Panc1 (cell line): ENCODE measurements around the gene TSKS. TPM values are rescaled to one million over a fixed set of nuclear protein-coding genes. Genes with fewer than 3 reads are reported as not detected.

ENCODE experiments used
- ATAC-seq: fragments of 200-7000 bp; cut with Tn5 transposase; 2 replicates; pipeline ENCODE4 v1.9.1; 2020; ENCODE audit warnings: mild to moderate bottlenecking, moderate library complexity
- BruUV-seq: library from RNA; stranded (reverse); fragments of 400-500 nt; replicated peaks from 2 replicates; lab custom pipeline; 2021; lab: Mats Ljungman, UMichigan
- CTCF ChIA-PET: fragments of 300-600 bp; sonication (Branson Sonifier 250); formaldehyde crosslinking; loops from one replicate; lab custom pipeline; 2022; ENCODE audit warnings: antibody characterized with exemption; lab: Charles Lee
- POLR2A ChIA-PET: fragments of 300-600 bp; sonication (Branson Sonifier 250); formaldehyde crosslinking; loops from one replicate; lab custom pipeline; 2022; ENCODE audit warnings: antibody characterized with exemption; lab: Charles Lee
- DNase-seq: peaks from one replicate; pipeline ENCODE4 v3.0.0-alpha.2; 2010; ENCODE audit warnings: low read depth, low spot score
- H3K27ac ChIP-seq: 2 replicates; pipeline ENCODE4 v1.5.1; 2011; ENCODE audit warnings: mild to moderate bottlenecking, low read length, inconsistent platforms
- H3K27me3 ChIP-seq: fragments of 200-500 bp; sonication (Bioruptor generic); 2 replicates; pipeline ENCODE4 v1.6.0; 2014; ENCODE audit warnings: low read length, inconsistent platforms; ENCODE audit not compliant: control insufficient read depth, insufficient read depth
- H3K36me3 ChIP-seq: fragments of 200-500 bp; sonication (Bioruptor generic); 2 replicates; pipeline ENCODE4 v1.5.1; 2014; ENCODE audit warnings: inconsistent platforms, mild to moderate bottlenecking, low read length, moderate library complexity; ENCODE audit not compliant: control insufficient read depth, insufficient read depth
- H3K4me1 ChIP-seq: 2 replicates; pipeline ENCODE4 v1.5.1; 2011; ENCODE audit warnings: inconsistent platforms, mild to moderate bottlenecking, low read length, moderate library complexity; ENCODE audit not compliant: control insufficient read depth, insufficient read depth
- H3K4me3 ChIP-seq, 2 experiments: 2 replicates each; pipeline ENCODE4 v1.5.1; 2011 to 2012; ENCODE audit warnings: low read depth in 2 of 2, low read length in 2 of 2, mild to moderate bottlenecking in 2 of 2, inconsistent platforms in 1 of 2, moderate library complexity in 1 of 2
- H3K9me3 ChIP-seq: fragments of 200-500 bp; sonication (Bioruptor generic); 2 replicates; pipeline ENCODE4 v1.5.1; 2014; ENCODE audit warnings: low read depth, mild to moderate bottlenecking, inconsistent platforms, low read length, moderate library complexity; ENCODE audit not compliant: control insufficient read depth, insufficient read depth
- CTCF ChIP-seq: fragments of 450-650 bp; IDR thresholded peaks from 2 replicates; pipeline ENCODE4 v1.5.1; 2017; ENCODE audit warnings: mild to moderate bottlenecking
- POLR2AphosphoS5 ChIP-seq: IDR thresholded peaks from 2 replicates; pipeline ENCODE4 v1.6.1; 2012; ENCODE audit warnings: mild to moderate bottlenecking, low read depth, low read length, moderate library complexity
- REST ChIP-seq, 2 experiments: IDR thresholded peaks; 2 replicates each; pipeline ENCODE4 v1.6.1; 2011 to 2012; ENCODE audit warnings: low read depth in 2 of 2, control low read depth in 1 of 2, low read length in 1 of 2, mild to moderate bottlenecking in 1 of 2, moderate library complexity in 1 of 2; ENCODE audit not compliant: insufficient read depth in 1 of 2
- SIN3A ChIP-seq: IDR thresholded peaks from 2 replicates; pipeline ENCODE4 v1.6.1; 2012; ENCODE audit warnings: low read depth, mild to moderate bottlenecking, low read length, moderate library complexity, borderline replicate concordance; ENCODE audit not compliant: insufficient read depth
- TCF7L2 ChIP-seq: IDR thresholded peaks from 2 replicates; pipeline ENCODE4 v1.6.1; 2011; ENCODE audit warnings: mild to moderate bottlenecking, low read depth, low read length, inconsistent platforms
- in situ Hi-C: cut with HindIII; loops from 2 replicates; pipeline ENCODE4 v1.10.0; 2016; ENCODE audit warnings: low sequenced_read_pairs, low pct_unique_long_range_greater_than_20kb
- intact Hi-C: fragments of 100-400 bp; cut with micrococcal nuclease; formaldehyde crosslinking; loops from one replicate; pipeline ENCODE4 v1.10.0; 2022; ENCODE audit not compliant: unreplicated experiment
- total RNA-seq: library from RNA; stranded (reverse); gene quantifications from one replicate; pipeline ENCODE4 v1.2.1, GENCODE V29; 2021; ENCODE audit not compliant: unreplicated experiment

TSKS gene
- total RNA-seq, 1 experiment from 2014 or later, result not detected

GRCh38 chr19:49791776-49792445, 28.8 kb upstream of the TSKS start:
- Histone ChIP-seq H3K36me3 (no peaks in the 10 kb centered on the region; the same call in 1 of the 2 replicates), H3K27me3 (no peaks in the 10 kb centered on the region), H3K9me3 (no peaks in the 10 kb centered on the region), H3K27ac (no peak overlapping the region), H3K4me1 (no peaks in the 10 kb centered on the region), H3K4me3 (no peak overlapping the region)
- ATAC-seq (no peak), DNase-seq (no peak)
- in situ Hi-C loops (no loop called here), intact Hi-C loops (no loop called here)
- ChIA-PET POLR2A (no interaction called here), CTCF (no interaction called here)
- TF ChIP-seq TCF7L2 (no peak), REST (IDR thresholded peaks at IDR 0.05; ENCODE audit: insufficient read depth in 1 of 2, low read depth in 2 of 2, low read length in 1 of 2) (no peak), POLR2AphosphoS5 (no peak), SIN3A (no peak), CTCF (no peak)
- BruUV-seq, result no TSS peak

GRCh38 chr19:49790866-49791265, 27.8 kb upstream of the TSKS start:
- TF ChIP-seq TCF7L2 (no peak), POLR2AphosphoS5 (no peak), REST (IDR thresholded peaks at IDR 0.05; ENCODE audit: insufficient read depth in 1 of 2, low read depth in 2 of 2, low read length in 1 of 2) (no peak), CTCF (no peak), SIN3A (no peak)
- H3K4me1 ChIP-seq, result no peaks in the 10 kb centered on the region
- intact Hi-C loops (no loop called here), in situ Hi-C loops (no loop called here)
- ChIA-PET POLR2A (no interaction called here), CTCF (no interaction called here)
- no peak overlapping the region for H3K27ac ChIP-seq
- H3K27me3 ChIP-seq, result no peaks in the 10 kb centered on the region
- DNase-seq, result no peak
- H3K9me3 ChIP-seq, result no peaks in the 10 kb centered on the region
- BruUV-seq, result no TSS peak
- no peak overlapping the region for H3K4me3 ChIP-seq
- H3K36me3 ChIP-seq, result no peaks in the 10 kb centered on the region; the same call in 1 of the 2 replicates
- no peak; the same call in 1 of the 2 replicates for ATAC-seq
